ENCODE measurements around the gene RRAGD. TPM values are rescaled to one million over a fixed set of nuclear protein-coding genes. Genes with fewer than 3 reads are reported as not detected.
A peak's percentile ranks its signal among the peaks of the same experiment; 100 is the strongest.
"Not testable (repeated sequence)": the region's sequence is repeated elsewhere in the genome, so short reads cannot be mapped to it uniquely, and the experiment has no call there.

Gene RRAGD
- total RNA-seq, 1 donor from 2014 or later: 13.9 TPM

GRCh38 chr6:89411145-89412070 lies 665 bp downstream of the RRAGD start:
- DNase-seq: no peak

GRCh38 chr6:89410788-89411144 lies 1.3 kb downstream of the RRAGD start:
- no peak for DNase-seq

DNA sequence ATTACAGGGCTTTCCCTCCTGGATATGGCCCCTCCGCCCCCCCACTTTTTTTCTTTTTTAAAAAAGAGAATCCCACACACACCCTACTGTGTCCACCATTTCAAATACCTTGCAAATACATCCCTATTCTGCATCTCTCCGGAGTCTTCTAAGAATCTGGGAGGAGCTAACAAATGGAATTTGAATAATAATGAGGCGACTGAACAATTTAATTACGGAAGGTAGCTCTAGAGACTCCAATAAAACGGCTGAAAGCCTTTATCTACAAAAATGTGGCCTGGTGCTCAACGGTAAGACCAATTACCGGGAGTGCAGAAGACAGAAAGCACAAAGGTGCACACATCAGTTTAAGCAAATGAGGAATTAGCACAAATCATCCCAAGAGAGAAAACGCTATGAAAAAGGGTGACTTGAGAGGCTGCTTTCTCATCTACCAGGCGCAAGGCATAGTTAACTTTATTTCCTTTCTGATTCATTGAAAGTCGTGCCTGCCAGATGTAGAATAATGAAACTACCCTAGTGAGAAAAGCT lies 1.8 kb downstream of the RRAGD start:
- DNase-seq: no peak

- DNase-seq: no peak
These were observed 2.5 kb downstream of the RRAGD start for GRCh38 chr6:89409461-89410035.

DNA sequence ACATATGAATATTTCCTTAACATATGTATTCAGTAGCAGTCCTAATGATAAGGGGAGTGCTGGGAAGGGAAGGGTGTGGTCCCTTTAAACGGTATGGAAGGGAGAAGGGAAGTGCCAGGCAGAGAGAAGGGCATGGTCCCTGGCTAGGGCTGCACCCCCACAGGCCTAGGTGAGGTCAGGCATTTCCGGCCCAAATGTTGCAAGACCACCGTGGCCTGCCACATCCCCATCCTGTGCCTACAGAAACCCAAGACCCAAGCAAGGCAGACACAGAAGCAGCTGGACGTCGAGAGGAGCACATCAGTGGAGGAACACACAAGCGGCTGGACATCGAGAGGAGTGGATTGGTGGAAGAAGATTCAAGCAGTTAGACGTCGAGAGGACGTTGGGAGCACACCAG lies 5.9 kb downstream of the RRAGD start:
- DNase-seq: no peak

GRCh38 chr6:89404512-89404911 lies 7.6 kb downstream of the RRAGD start:
- no peak for DNase-seq

DNA sequence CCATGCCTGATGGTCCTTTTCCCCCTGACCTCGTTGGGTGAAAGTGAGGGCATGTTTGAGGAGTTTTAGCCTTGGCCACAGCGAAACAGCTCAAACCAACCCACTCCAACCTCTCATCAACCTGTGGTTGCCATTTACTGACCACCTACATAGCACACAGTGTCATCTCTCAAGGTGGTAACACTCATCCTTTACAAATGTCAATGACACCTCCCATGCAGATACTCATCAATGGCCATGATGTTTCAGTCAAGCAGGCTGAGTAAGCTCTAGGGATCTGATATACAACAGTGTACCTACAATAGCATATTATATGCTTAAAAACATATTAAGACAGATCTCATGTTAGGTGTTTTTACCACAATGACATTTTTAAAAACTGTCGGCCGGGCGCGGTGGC lies 9.3 kb downstream of the RRAGD start:
- no peak for DNase-seq

- no peak for DNase-seq
These were observed 11.1 kb downstream of the RRAGD start for GRCh38 chr6:89400912-89401399.

- DNase-seq: no peak
These were observed 12.0 kb downstream of the RRAGD start for GRCh38 chr6:89400050-89400449.

GRCh38 chr6:89398762-89399525 lies 13.1 kb downstream of the RRAGD start:
- DNase-seq: no peak

DNA sequence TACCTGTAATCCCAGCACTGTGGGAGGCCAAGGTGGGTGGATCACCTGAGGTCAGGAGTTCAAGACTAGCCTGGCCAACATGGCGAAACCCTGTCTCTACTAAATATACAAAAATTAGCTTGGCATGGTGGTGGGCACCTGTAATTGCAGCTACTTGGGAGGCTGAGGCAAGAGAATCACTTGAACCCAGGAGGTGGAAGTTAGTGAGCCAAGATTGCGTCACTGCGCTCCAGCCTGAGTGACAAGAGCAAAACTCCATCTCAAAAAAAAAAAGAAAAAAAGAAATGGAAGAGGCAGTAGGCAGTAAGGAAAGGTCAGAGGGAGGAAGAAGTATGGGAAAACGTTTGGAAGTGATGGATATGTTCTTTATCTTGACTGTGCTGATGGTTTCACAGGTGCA lies 14.2 kb downstream of the RRAGD start:
- not testable (repeated sequence) for DNase-seq

DNA sequence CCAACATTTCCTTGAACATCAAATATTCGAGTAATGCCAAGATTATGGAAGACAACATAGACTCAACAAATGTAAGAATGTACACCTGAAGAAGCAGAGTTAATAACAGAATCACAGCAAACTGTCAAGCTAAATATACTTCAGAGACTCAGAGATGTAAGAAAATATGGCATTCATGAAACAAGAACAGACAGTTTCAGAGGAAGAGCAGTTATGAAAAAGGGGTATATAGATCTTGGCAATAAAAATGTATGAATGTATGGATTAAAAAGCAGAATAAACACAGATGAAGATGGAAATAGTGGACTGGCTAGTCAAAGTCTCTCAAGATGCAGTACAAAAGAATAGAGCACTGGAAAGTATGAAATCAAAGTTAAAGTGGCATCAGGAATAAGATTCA lies 18.4 kb downstream of the RRAGD start:
- no peak for DNase-seq

DNA sequence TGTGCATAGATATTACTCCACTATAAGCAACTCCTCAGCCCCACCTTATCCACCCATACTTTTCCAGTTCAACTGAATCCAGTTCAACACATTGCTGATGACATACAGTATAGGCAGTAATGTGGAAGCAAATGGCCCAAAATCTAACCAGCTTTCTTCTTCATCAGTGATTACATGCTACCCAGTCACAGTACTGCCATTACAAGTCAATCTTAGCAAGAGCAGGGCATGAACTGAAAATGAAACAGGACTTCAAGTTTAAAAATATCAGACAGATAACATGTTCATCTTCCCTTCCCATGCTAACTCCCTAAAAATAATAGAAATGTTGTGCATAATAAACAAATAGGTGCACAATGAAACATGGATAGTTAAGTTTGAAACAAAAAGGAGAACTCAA lies 19.2 kb downstream of the RRAGD start:
- DNase-seq: no peak

DNA sequence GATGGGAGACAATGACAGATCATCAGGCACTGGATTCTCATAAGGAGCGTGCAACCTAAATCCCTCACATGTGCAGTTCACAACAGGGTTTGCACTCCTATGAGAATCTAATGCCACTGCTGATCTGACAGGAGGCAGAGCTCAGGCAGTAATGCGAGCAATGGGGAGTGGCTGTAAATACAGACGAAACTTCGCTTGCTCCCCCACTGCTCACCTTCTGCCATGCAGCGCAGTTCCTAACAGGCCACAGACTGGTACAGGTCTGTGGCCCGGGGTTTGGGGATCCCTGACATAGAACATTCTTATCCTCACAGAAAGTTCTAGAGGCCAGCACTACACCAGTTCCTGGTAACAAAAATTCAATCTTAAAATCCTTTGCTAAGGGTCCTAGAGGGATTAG lies 23.2 kb downstream of the RRAGD start:
- no peak for DNase-seq

DNA sequence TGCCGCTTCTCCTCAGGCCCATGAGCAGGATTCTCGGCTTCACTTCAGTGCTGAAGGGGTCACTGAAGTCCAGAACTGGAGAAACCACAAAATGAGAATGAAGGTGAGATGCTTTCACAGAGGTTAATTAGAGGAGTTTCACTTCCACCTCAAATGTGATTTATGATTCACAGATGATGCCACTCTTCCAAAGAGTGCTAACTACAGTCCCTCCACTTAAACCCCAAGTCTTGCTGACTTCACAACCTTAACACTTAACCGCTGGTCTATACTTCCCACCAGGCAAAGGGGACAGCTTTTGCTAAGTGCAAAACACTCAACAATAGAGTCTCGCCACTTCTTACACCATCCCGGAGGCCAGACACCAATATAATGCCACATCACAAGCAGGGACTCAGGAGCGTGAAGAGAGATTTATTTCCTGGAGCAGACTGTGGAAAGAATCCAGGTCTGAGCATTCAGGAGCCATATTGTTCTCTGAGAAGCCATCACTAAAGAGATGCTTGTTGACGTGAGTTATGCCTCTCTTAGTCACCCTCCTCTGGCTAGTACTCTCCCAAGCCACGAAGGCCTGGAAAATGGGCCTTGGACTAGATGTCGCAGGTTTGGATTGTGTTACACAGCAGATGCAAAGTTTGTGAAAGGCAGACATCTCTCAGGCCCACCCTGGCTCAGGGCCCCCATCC lies 24.4 kb downstream of the RRAGD start:
- no peak for DNase-seq

DNA sequence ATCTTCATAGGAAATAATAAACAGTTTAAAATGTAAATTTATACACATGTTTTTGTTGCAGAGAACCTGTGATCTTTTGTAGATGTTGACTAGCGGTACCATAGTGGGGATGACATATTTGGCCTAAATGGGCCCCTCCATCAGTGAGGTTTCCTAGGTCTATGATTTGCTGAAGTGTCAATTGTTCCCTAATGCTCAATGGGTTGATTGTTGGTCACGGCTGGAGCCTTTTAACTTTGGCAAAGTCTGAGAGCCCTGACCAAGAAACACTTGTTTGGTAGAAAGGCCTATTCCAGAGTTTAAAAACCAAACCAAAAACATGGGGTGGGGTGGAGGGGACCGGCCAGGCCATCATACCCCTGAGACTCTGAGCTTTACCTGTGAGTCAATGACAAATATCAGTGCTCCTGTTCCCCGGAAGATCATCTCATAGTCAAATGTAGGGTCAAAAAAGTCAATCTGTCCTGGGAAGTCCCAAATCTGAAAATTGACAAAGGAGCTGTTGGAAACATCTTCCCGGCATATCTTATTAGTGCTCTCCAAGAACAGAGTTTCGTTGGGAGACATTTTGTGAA lies 25.1 kb downstream of the RRAGD start:
- DNase-seq: no peak

DNA sequence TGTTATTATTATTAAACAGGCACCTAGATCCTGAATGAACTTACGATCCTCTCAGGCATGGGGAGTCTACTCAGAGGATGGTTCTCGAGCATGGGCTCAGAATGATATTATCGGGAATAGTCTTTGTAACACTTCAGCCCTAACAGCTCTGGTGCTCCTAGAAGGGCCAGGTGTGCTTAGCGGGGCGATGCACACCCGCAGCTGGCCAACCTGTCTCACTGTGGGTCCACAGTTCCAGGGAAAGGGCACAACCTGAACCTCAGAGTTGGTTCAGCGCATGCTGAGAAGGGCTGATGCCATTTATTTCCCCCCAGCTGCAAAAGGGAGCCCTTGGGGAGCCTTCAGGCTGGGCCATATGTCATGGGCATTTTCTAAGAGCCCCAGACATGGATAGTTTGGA lies 26.2 kb downstream of the RRAGD start:
- DNase-seq: no peak

DNA sequence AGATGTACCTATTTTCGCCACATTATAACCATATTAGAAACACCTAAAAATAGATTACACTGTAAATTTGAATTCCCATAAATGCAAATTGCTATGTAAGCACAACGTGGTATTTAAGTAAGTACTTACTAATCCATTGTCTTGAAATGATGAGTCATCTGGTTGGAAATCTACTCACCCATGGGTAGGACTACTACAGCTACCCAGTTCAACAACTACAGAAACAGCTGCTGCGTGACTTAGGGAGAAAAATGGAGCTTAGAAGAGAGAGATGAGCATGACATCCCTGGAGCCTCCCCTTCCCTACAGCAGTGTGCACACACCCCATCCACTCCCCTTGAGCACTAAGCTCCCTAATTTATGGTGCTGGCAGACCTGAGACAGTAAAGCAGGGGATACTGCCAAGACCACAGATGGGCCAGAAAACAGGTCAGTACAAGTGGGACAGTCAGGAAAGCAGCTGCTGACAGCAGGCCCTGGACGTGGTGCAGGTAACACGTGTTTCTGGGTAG lies 26.9 kb downstream of the RRAGD start:
- peak; percentile 18 for DNase-seq

GRCh38 chr6:89381031-89381430 lies 31.0 kb downstream of the RRAGD start:
- no peak for DNase-seq

- DNase-seq: no peak
These were observed 32.8 kb downstream of the RRAGD start for GRCh38 chr6:89379281-89379680.

- DNase-seq: no peak
These were observed 33.4 kb downstream of the RRAGD start for GRCh38 chr6:89378628-89379027.
